ENCODE data around the gene GABRR2. TPM values are rescaled to one million over a fixed set of nuclear protein-coding genes. Genes with fewer than 3 reads are reported as not detected.

Gene GABRR2
- total RNA-seq, 6 donors from 2014 or later = 0.30 to 3.1 (median 1.6) TPM

DNA sequence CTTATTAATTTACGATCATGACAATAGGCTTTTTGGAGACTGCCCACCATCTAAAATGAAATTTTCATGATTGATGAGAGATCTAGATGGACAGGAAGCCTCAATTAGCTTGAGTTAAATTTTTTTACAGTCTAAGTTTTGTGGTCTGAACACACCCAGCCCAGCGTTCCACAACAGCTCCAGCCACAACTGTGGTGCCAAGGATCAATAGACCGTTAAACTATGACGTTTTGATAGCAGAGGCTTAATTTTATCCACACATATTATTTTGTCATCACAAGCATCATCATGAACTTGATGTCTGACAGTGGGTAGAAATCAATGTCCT, 92.4 kb downstream of the GABRR2 start:
- Histone ChIP-seq H3K27ac (no peak overlapping the region), H3K4me1 (no peaks in the 10 kb centered on the region), H3K27me3 (no peaks in the 10 kb centered on the region), H3K9me3 (no peaks in the 10 kb centered on the region), H3K36me3 (no peaks in the 10 kb centered on the region), H3K4me3 (no peak overlapping the region)
- 84 to 86% methylated on average over 4 of the region's 4 CpGs for WGBS, 2 donors
- no peak for ATAC-seq (ENCODE audit: low FRiP score in 2 of 2)
- no peak for TF ChIP-seq EP300 (IDR thresholded peaks at IDR 0.05)
- TF ChIP-seq POLR2A (IDR thresholded peaks at IDR 0.05) = no peak
- TF ChIP-seq, protein P1, sequence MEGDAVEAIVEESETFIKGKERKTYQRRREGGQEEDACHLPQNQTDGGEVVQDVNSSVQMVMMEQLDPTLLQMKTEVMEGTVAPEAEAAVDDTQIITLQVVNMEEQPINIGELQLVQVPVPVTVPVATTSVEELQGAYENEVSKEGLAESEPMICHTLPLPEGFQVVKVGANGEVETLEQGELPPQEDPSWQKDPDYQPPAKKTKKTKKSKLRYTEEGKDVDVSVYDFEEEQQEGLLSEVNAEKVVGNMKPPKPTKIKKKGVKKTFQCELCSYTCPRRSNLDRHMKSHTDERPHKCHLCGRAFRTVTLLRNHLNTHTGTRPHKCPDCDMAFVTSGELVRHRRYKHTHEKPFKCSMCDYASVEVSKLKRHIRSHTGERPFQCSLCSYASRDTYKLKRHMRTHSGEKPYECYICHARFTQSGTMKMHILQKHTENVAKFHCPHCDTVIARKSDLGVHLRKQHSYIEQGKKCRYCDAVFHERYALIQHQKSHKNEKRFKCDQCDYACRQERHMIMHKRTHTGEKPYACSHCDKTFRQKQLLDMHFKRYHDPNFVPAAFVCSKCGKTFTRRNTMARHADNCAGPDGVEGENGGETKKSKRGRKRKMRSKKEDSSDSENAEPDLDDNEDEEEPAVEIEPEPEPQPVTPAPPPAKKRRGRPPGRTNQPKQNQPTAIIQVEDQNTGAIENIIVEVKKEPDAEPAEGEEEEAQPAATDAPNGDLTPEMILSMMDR (IDR thresholded peaks at IDR 0.05) = no peak
- no peak for TF ChIP-seq POLR2AphosphoS5 (IDR thresholded peaks at IDR 0.05)
- no peak for DNase-seq

- no peaks in the 10 kb centered on the region for H3K36me3 ChIP-seq
- no peak overlapping the region for H3K4me3 ChIP-seq
- DNase-seq (no peak), ATAC-seq (ENCODE audit: low FRiP score in 2 of 2) (no peak)
- H3K27ac ChIP-seq = no peak overlapping the region
- TF ChIP-seq EP300 (IDR thresholded peaks at IDR 0.05) (no peak), POLR2A (IDR thresholded peaks at IDR 0.05) (no peak), POLR2AphosphoS5 (IDR thresholded peaks at IDR 0.05) (no peak)
- TF ChIP-seq, protein P1 (IDR thresholded peaks at IDR 0.05) = no peak
- no peaks in the 10 kb centered on the region for H3K9me3 ChIP-seq
- no peaks in the 10 kb centered on the region for H3K4me1 ChIP-seq
- WGBS, 2 donors = 61 to 63% methylated on average over 7 of the region's 7 CpGs
- no peaks in the 10 kb centered on the region for H3K27me3 ChIP-seq
Measured at GRCh38 chr6:89221971-89222711, 93.0 kb downstream of the GABRR2 start.

- Histone ChIP-seq H3K9me3 (no peaks in the 10 kb centered on the region), H3K4me1 (no peaks in the 10 kb centered on the region), H3K27me3 (no peaks in the 10 kb centered on the region), H3K4me3 (no peak overlapping the region), H3K36me3 (no peaks in the 10 kb centered on the region), H3K27ac (no peak overlapping the region)
- DNase-seq (no peak), ATAC-seq (ENCODE audit: low FRiP score in 2 of 2) (no peak)
- TF ChIP-seq EP300 (IDR thresholded peaks at IDR 0.05) (no peak), POLR2A (IDR thresholded peaks at IDR 0.05) (no peak), POLR2AphosphoS5 (IDR thresholded peaks at IDR 0.05) (no peak)
- TF ChIP-seq, protein P1 (IDR thresholded peaks at IDR 0.05) = no peak
- 68 to 81% methylated on average over 3 of the region's 3 CpGs for WGBS, 2 donors
Measured at GRCh38 chr6:89221129-89221528, 94.0 kb downstream of the GABRR2 start.

DNA sequence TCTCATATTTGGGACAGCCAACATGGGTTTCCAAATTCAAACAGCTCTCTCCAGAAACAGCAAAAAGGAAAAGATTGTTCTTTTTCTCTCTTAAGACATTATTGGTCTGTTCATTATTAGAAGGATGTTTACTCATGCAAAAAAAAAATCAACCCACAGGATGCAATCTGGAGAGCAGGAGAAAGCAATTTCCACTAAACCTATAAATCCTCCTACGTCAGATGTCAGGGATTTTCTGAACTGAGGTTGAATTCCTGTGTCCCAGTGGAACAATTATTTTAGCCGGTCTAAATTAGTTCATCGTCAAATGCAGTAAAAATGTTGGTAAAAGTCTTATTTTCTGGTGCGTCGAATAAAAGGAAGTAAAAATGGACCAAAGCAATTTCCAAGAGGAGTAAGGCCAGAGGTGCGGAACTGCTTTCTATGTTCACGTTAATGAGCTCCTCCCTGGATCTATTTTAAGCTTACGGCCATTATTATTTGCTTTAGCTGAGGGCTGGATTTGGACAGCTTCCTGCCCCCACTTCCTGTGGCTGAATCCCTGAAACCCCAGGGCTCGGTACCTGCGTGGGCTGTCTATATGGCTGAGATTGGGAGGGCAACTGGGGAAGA, 97.7 kb downstream of the GABRR2 start, which contains the start of gene GABRR1:
GABRR1 (minus strand) TSS at position 60 of the 612 bp plus-strand sequence; CDS start at position 24, 36 bp downstream.
- ATAC-seq (ENCODE audit: low FRiP score in 2 of 2) (no peak), DNase-seq (no peak)
- Histone ChIP-seq H3K4me3 (no peak within 1 kb of the TSS), H3K4me1 (no peaks in the 10 kb centered on the region), H3K9me3 (no peaks in the 10 kb centered on the region), H3K27me3 (no peaks in the 10 kb centered on the region), H3K27ac (no peak within 1 kb of the TSS), H3K36me3 (no peaks in the 10 kb centered on the region)
- TF ChIP-seq EP300 (IDR thresholded peaks at IDR 0.05) (no peak), POLR2AphosphoS5 (IDR thresholded peaks at IDR 0.05) (no peak), POLR2A (IDR thresholded peaks at IDR 0.05) (no peak)
- TF ChIP-seq, protein P1 (IDR thresholded peaks at IDR 0.05) = no peak
- 34 to 42% methylated on average over 10 of the region's 10 CpGs for WGBS, 2 donors
